Umbilical cord (tissue), 2 donors: Measurements from ENCODE around the gene INHBC. TPM values are rescaled to one million over a fixed set of nuclear protein-coding genes. Genes with fewer than 3 reads are reported as not detected.

Experiments used
- DNase-seq: peaks from one replicate; pipeline ENCODE4 v3.0.0-alpha.2; 2015; ENCODE audit warnings: low spot score
- total RNA-seq: library from RNA; depleted of rRNA; stranded (reverse); fragments of >200 nt; gene quantifications from one replicate; pipeline ENCODE4 v1.2.3, GENCODE V29; 2014; ENCODE audit warnings: low replicate concordance; ENCODE audit not compliant: insufficient read depth

The INHBC gene
- total RNA-seq, 1 donor from 2014 or later: not detected

GRCh38 chr12:57469296-57470164 lies 34.9 kb downstream of the INHBC start:
- no peak for DNase-seq

GRCh38 chr12:57470286-57470969 lies 35.8 kb downstream of the INHBC start:
- no peak for DNase-seq

GRCh38 chr12:57470970-57471656 lies 36.5 kb downstream of the INHBC start:
- no peak for DNase-seq

DNA sequence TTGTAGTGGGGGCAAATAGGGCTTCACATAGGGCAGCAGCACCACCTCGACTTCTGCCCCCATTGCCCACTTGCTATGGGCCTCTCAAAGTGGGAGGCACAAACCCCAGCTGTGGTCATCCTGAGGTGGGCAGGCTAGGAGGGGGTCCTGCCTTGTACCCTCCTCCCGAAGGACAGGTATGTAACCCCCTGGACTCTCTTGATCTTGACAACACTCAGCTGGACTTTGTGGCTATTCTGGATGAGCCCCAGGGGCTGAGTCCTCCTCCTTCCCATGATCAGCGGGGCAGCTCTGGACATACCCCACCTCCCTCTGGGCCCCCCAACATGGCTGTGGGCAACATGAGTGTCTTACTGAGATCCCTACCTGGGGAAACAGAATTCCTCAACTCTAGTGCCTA lies 37.1 kb downstream of the INHBC start:
- DNase-seq: no peak

DNA sequence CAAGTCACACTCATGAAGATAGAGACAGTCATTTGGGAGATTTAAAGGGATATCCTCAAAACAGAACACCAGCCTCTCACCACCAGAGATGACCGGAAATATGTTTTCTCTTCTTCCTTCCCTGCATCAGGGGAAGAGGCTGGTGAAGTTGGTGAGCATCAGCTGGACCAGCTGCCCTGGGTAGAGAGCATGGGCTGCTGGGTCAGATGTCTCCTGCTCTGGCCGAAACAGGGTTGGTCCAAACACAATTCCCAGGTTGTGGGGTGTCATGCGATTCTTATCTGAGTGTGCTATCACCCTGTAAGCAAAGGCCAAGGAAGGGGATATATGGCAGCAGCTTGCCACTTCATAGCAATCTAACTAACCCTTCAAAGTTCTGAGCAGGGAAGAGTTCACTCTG lies 37.8 kb downstream of the INHBC start:
- DNase-seq: no peak

- DNase-seq: no peak
These were observed 38.8 kb downstream of the INHBC start for GRCh38 chr12:57473392-57473791.

- DNase-seq: no peak
These were observed 39.3 kb downstream of the INHBC start for GRCh38 chr12:57473886-57474285.

DNA sequence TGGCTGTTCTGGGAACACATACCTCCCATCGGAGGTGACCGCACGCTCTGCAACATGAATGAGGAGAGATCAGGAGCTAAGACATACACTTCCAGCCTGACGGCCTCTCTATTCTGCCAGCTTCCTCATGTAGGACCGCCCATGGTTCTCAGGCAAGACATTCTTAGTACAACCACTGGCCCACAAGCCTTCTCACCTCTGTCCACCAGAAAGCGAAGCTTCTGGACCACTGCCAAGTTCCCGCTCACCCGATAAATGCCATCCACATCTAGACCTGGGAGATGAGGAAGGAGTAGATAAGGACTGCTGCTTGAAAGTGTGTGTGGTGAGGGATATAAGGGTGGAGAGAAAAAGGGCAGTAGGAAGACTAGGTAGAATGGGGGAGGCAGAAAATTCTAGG lies 39.8 kb downstream of the INHBC start:
- DNase-seq: no peak

- no peak for DNase-seq
These were observed 40.3 kb downstream of the INHBC start for GRCh38 chr12:57474862-57475261.

DNA sequence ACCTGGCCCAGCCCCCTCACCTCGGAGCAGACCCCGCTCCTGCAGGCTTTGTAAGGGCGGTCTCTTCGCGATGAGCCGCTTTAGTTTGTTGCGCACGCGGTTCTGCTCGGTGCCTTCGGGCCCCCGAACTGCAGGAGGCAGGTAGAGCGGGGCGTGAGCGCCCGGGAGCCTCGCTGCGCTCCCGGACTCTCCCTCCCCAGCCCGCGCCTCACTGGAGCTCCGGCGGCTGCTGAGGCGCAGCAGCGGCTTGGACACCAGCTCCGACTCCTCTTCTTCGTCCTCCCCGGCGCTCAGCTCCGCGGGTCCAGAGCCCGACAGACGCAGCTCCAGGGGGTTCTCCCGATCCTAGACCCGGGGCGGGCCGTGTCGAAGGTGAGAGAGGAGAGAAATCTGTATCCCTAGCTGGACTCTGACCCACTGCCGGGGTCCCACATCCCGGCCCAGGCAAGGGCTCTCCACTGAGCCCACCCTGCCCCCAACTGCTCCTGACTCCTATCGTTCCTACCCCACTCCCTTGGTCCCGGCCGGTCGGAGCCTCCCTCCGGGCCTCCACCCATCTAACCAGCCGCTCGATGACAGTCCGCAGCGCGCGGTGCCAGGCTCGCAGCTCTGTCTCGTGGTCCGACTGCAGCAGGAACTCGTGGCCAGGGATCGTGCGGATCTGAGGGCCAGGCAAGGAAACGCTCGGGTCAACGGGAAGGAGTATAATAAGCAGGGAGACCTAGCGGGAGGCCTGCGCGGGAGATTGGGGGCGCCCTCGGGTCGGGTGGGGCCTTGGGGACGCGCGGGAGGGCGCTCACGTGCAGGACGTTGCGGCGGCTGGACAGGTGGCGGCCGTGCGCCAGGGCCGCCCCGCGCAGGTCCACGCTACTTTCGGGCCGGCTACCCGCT lies 40.9 kb downstream of the INHBC start:
- no peak for DNase-seq

DNA sequence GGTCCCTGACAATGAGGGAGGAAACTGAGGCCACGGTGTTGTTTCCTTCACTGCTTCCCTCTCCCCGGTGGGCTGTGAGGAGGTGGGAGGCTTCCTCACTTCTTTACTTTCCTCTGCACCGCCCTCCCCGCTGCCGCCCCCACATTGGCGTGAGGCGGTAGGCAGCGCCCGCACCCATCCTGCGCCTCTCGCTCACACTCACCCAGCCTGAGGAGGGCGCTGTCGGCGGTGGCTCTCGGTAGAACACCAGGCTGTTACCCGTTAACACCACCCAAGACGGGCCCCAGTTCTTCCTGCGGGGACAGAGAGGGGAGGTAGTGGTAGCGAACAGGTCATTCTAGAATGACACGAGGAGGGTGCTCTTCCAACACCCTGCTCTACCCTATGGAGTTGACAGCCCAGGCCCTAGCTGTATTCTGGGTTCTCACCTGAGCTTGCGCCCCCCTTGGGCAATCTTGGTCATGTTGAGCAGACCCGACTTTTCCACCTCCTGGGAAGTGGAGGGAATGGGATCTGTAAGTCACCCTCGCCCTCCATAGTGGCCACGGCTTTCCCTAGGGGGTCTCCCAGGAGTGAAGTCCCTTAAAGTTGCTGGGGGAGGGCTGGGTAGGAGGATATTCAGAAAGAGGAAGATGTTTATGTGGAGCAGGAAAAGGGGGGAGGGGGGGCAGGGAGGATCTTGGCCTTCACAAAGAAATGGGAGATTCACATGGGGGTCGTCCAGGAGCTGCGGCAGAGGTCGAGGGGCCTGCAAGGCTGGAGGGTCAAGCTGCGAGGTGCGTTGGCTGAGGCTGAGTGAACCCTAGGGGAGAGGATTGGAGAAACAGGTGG lies 41.8 kb downstream of the INHBC start:
- no peak for DNase-seq

- DNase-seq: no peak
These were observed 42.6 kb downstream of the INHBC start for GRCh38 chr12:57476993-57477709.

- DNase-seq: no peak
These were observed 43.4 kb downstream of the INHBC start for GRCh38 chr12:57477710-57478681.

DNA sequence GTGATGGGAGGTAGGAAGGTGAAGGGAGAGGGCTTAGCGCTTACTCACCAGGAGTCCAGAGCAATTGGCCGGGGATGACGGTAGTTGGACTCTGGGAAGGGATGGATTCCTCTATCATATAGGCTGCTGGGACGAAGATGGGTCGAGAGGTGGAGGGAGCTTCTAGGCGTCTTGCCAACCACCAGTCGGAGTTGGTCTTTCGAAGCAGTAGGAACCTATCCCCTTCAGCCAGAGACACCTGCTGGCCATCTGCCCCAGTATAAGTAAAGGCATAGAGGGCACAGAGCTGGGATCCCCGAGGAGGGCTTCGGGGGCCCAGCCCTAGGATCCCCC lies 44.4 kb downstream of the INHBC start:
- no peak for DNase-seq

DNA sequence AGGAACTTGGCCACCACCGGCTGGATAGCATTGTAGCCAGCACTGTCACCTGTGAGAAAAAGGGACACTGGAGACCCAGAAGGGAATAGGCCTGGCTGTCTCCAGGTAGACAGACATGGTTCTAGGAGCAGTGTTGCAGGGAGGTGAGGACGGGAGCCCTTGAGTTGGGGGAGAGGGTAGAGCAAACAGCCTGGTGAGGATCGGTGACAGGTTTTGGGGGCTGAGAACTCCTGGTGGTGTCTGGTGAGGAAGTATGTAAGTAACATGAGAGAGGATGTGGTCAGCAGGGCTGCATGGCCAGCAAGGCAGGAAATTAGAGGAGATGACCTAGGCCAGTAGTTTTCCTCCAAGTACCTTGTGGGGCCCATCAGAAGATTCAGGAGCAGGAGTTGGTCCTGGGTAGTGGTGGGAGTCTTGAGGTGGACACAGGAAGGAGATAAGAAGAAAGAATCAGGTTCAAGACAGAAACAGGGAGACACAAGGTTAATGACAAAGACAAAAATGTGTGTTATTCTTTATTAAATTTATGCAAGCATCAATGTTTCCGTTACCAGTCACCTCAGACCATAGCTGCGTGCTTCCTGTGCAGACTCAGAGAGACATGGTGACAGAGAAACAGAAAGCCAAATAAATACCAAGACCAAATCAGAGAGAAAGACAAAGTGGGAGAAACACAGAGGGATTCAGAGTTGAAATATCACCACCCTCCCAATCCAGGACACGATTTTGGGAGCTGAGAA lies 45.0 kb downstream of the INHBC start, which contains the start of gene ARHGAP9:
Gene ARHGAP9, minus strand, starts transcription at position 491 of the 740 bp plus-strand sequence. Its CDS starts 460 bp downstream, at position 31.
- DNase-seq: no peak

- no peak for DNase-seq
These were observed 47.1 kb downstream of the INHBC start for GRCh38 chr12:57481671-57482070.

DNA sequence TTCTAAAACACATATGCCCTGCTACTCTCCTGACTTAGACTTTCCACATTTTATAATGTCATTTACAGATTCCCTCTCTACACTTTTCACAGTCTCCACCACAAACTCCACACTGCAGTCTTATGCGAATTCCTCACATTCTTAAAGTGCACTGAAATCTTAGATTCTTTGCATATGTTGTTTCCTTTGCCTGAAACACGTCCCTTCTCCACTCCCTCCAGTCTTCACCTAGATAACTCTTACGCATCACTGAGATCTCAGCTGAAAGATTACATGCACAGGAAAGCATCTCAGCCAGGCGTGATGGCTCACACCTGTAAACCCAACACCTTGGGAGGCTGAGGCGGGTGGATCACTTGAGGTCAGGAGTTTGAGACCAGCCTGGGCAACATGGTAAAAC lies 48.9 kb downstream of the INHBC start:
- peak; percentile 52 for DNase-seq

DNA sequence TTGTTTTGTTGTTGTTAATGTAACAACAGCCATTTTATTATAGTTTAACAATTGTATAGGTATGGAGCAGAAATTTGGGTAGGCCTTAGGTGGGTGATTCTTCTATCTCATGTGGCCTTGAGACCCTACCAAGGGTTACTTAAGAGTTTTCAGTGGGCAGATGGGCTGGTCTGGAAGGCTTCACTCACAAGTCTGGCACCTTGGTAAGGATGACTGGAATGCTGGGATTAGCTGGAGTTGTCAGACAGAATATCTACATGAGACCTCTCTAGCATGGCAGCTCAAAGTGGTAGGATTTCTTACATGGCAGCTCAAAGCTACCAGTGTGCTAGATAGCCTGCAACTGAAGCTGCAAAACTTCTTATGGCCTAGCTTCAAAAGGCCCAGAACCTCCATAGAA lies 51.1 kb downstream of the INHBC start:
- no peak for DNase-seq
